Muscle layer of duodenum (tissue), 2 donors: ENCODE data around the gene HTR4.
"Not testable (repeated sequence)": the region's sequence is repeated elsewhere in the genome, so short reads cannot be mapped to it uniquely, and the experiment has no call there.

Experiments
- H3K27ac ChIP-seq: one replicate; pipeline ENCODE4 v1.7.0; 2013; ENCODE audit warnings: mild to moderate bottlenecking, low read length
- H3K27me3 ChIP-seq: one replicate; pipeline ENCODE4 v1.7.0; 2013; ENCODE audit warnings: low read depth, mild to moderate bottlenecking, control low read depth, low read length
- H3K36me3 ChIP-seq, 2 donors: one replicate each; pipeline ENCODE4 v1.7.0; 2013; ENCODE audit warnings: low read length in 2 of 2, control low read depth in 1 of 2, mild to moderate bottlenecking in 1 of 2; ENCODE audit not compliant: insufficient read depth in 2 of 2, control insufficient read depth in 1 of 2
- H3K4me1 ChIP-seq, 2 donors: one replicate each; pipeline ENCODE4 v1.7.0; 2013; ENCODE audit warnings: low read length in 2 of 2, mild to moderate bottlenecking in 2 of 2, control low read depth in 1 of 2, moderate library complexity in 1 of 2; ENCODE audit not compliant: insufficient read depth in 2 of 2, control insufficient read depth in 1 of 2
- H3K4me3 ChIP-seq, 2 donors: one replicate each; pipeline ENCODE4 v1.7.0; 2013; ENCODE audit warnings: low read length in 2 of 2, low read depth in 1 of 2, mild to moderate bottlenecking in 1 of 2
- H3K9me3 ChIP-seq, 2 donors: one replicate each; pipeline ENCODE4 v1.7.0; 2013; ENCODE audit warnings: low read length in 2 of 2, control low read depth in 1 of 2, mild to moderate bottlenecking in 1 of 2; ENCODE audit not compliant: control insufficient read depth in 1 of 2
- donor health status: healthy.

HTR4 gene

GRCh38 chr5:148686660-148687059 is 32.3 kb upstream of the HTR4 start:
- Histone ChIP-seq H3K4me1 (no peaks in the 10 kb centered on the region), H3K27ac (no peak overlapping the region), H3K4me3 (no peak overlapping the region), H3K36me3 (no peaks in the 10 kb centered on the region), H3K27me3 (no peaks in the 10 kb centered on the region), H3K9me3 (peaks cover 0 to 15% of the 10 kb centered on the region in 2 donors)

- H3K27me3 ChIP-seq: no peaks in the 10 kb centered on the region
- H3K36me3 ChIP-seq: no peaks in the 10 kb centered on the region
- H3K4me3 ChIP-seq: no peak overlapping the region
- no peaks in the 10 kb centered on the region for H3K4me1 ChIP-seq
- no peak overlapping the region for H3K27ac ChIP-seq
- peaks cover 0 to 8% of the 10 kb centered on the region in 2 donors for H3K9me3 ChIP-seq
Measured at GRCh38 chr5:148685520-148686134, 31.3 kb upstream of the HTR4 start.

DNA sequence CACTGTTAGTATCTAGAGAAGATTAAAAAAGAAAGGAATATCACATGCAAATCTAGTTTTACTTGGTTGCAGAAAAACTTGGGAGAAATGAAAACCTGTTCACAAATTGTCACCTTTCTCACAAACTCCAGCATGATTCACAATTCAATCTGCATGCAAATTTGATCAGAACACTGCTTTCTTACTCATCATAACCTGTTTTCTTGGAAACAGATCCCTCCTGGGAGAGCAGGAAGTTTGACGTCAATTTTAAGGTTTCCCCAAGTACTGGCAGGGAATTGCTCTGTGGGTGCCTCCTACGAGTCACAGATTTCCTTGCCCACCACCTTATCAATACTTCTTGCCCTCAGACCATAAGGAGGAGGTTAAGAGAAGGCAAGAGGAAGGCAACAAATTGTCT is 30.2 kb upstream of the HTR4 start:
- Histone ChIP-seq H3K36me3 (no peaks in the 10 kb centered on the region), H3K9me3 (peaks cover 0 to 8% of the 10 kb centered on the region in 2 donors), H3K27me3 (no peaks in the 10 kb centered on the region), H3K4me1 (no peaks in the 10 kb centered on the region), H3K27ac (no peak overlapping the region), H3K4me3 (no peak overlapping the region)

- H3K27me3 ChIP-seq: no peaks in the 10 kb centered on the region
- H3K36me3 ChIP-seq: no peaks in the 10 kb centered on the region
- H3K9me3 ChIP-seq: peaks cover 0 to 5% of the 10 kb centered on the region in 2 donors
- H3K4me3 ChIP-seq: no peak overlapping the region
- no peaks in the 10 kb centered on the region for H3K4me1 ChIP-seq
- no peak overlapping the region for H3K27ac ChIP-seq
Measured at GRCh38 chr5:148683651-148684050, 29.3 kb upstream of the HTR4 start.

GRCh38 chr5:148682058-148683026 is 28.0 kb upstream of the HTR4 start:
- H3K36me3 ChIP-seq: no peaks in the 10 kb centered on the region
- H3K4me3 ChIP-seq: no peak overlapping the region
- H3K9me3 ChIP-seq: no peaks in the 10 kb centered on the region
- H3K4me1 ChIP-seq: no peaks in the 10 kb centered on the region
- H3K27ac ChIP-seq: no peak overlapping the region
- no peaks in the 10 kb centered on the region for H3K27me3 ChIP-seq

DNA sequence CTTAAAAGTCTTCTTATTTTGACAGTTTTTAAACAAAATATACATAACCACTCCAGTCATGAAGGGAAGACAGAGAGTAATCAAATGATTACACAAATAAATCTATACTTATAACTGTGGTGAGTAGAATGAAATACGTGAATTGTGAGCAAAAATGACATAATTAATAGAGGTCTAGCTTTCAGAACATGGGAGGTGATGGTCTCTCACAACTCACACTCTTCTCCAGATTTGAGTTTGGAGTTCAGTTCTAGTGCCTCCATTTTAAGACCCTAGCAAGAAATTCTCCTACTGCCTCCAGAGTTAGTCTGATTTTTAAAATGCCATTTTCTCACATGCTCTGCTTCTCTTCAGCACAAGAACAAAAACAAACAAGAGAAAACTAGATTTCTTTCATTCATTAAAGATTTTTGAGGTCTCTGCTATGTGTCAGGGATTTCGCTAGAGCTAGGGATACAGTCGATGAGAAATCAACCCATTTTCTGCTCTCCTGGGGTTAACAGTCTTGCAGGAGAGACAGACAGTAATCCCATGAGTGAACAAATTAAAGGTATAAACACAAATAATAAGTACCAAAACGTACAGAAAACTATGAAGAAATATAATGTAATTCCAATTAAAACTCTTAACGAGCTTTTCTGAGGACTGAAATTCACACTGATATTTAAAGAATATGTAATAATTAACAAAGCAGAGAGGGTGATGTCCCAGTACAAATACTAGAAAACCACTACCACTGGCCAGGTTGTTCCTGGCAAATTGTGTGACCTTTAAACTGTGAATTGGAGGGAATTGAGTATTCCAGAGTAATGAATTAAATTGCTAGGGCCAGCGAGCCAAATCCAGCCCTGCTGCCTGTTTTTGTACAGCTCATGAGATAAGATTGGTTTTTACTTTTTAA is 27.1 kb upstream of the HTR4 start:
- no peak overlapping the region for H3K27ac ChIP-seq
- H3K4me1 ChIP-seq: no peaks in the 10 kb centered on the region
- no peak overlapping the region for H3K4me3 ChIP-seq

GRCh38 chr5:148673704-148674103 is 19.4 kb upstream of the HTR4 start:
- not testable (repeated sequence) for H3K4me3 ChIP-seq, H3K4me1 ChIP-seq, H3K9me3 ChIP-seq, H3K27me3 ChIP-seq, H3K36me3 ChIP-seq, H3K27ac ChIP-seq

More for the DNA sequence above, 27.1 kb upstream of the HTR4 start:
- Histone ChIP-seq H3K27me3 (no peaks in the 10 kb centered on the region), H3K9me3 (no peaks in the 10 kb centered on the region), H3K36me3 (no peaks in the 10 kb centered on the region)

DNA sequence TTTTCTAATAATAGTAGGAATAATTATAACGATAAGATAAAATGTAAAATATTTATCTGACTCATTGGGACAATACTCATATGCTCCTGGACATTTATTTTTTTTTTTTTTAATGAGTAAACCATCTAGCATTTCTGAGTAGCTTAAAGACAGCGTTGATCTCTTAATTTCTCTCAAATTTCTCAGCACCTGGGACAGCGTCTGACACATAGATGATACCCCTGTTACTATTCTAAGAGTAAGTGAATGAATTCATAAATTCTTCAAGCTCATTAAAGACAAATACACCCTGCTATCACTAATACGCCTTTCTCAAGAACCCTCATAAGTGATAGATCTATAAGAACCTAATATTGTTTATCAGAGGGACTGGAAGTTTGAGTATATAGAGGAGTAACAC is 12.0 kb upstream of the HTR4 start:
- no peaks in the 10 kb centered on the region for H3K36me3 ChIP-seq
- no peaks in the 10 kb centered on the region for H3K27me3 ChIP-seq
- no peaks in the 10 kb centered on the region for H3K4me1 ChIP-seq
- H3K4me3 ChIP-seq: no peak overlapping the region
- H3K9me3 ChIP-seq: no peaks in the 10 kb centered on the region
- H3K27ac ChIP-seq: no peak overlapping the region

GRCh38 chr5:148665431-148665830 is 11.1 kb upstream of the HTR4 start:
- no peak overlapping the region for H3K4me3 ChIP-seq
- no peak overlapping the region for H3K27ac ChIP-seq
- H3K36me3 ChIP-seq: no peaks in the 10 kb centered on the region
- no peaks in the 10 kb centered on the region for H3K9me3 ChIP-seq
- no peaks in the 10 kb centered on the region for H3K27me3 ChIP-seq
- no peaks in the 10 kb centered on the region for H3K4me1 ChIP-seq

DNA sequence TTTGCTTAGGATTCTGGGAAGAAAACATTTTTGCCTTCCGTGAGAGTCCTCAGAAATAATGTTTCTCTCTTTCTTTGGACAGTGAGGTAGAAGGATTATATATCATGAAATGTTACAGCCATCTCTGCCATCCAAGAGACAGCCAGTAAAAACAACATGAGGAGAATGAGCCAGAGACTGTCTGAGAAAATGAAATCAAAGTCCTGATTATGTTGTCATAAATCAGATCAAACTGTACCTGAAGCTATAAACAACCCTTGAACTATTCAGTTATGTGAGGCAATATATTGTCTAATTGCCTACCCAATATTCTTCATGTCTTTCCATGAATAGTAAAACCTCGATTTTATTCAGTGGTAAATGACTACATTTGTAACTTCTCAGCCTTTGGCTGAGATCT is 9.2 kb upstream of the HTR4 start:
- H3K9me3 ChIP-seq: no peaks in the 10 kb centered on the region
- H3K4me1 ChIP-seq: no peaks in the 10 kb centered on the region
- H3K36me3 ChIP-seq: no peaks in the 10 kb centered on the region
- no peak overlapping the region for H3K4me3 ChIP-seq
- no peak overlapping the region for H3K27ac ChIP-seq
- no peaks in the 10 kb centered on the region for H3K27me3 ChIP-seq

- Histone ChIP-seq H3K27ac (no peak overlapping the region), H3K4me3 (no peak overlapping the region)
Measured at GRCh38 chr5:148660346-148660660, 6.0 kb upstream of the HTR4 start.

More at GRCh38 chr5:148660346-148660660, 6.0 kb upstream of the HTR4 start:
- Histone ChIP-seq H3K36me3 (no peaks in the 10 kb centered on the region), H3K4me1 (no peaks in the 10 kb centered on the region), H3K9me3 (no peaks in the 10 kb centered on the region), H3K27me3 (no peaks in the 10 kb centered on the region)
